ENCODE data around the gene SP140. TPM values are rescaled to one million over a fixed set of nuclear protein-coding genes. Genes with fewer than 3 reads are reported as not detected.

SP140 gene
- total RNA-seq, 1 donor from 2014 or later = not detected

DNA sequence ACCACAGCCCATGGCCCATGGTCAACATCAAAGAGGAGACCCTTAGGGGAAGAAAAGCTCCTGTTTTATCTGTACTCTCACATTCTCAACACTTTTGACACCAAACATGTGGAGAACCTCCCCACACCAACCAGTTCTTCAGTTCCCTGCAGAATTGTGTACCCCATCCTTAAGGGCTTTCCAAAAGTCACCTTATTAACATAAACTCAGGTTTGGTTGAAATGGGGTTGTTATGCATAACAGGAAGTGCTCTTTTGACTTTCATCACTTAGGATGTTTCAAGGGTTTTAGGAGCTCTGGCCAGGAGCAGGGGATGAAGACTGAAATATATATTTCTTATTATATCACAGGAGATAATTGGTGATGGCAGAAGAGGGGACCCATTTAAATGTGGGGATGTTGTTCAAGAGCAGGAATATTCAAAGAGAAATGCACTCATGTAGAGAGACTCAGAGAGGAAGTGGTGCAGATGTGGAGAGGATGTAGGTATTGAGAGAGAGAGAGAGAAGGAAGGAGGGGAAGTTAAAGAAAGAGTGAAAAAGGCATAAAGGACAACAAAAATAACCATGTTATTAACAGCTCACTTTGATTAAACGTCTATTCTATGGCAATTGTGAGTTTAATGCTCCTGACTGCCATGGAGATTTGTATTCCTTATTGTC, 136.6 kb downstream of the SP140 start:
- no peak for DNase-seq (ENCODE audit: low read depth in 2 of 2)

Other genes with a start within 250 kb of the SP140 start
- under 0.01 TPM in 2 replicates for gene SLC16A14, start 156.8 kb upstream of the SP140 start, total RNA-seq
- 2.2 and 3.9 TPM in 2 replicates for gene SP110, start 5.8 kb upstream of the SP140 start, total RNA-seq
- gene SP140L, start 101.5 kb downstream of the SP140 start, total RNA-seq = 5.0 and 6.3 TPM in 2 replicates
- gene SP100, start 190.5 kb downstream of the SP140 start, total RNA-seq = 64.9 and 77.8 TPM in 2 replicates

Measured in lung microvascular endothelial cell (primary cell).